HepG2 (cell line): ENCODE data around the gene GLTPD2. TPM values are rescaled to one million over a fixed set of nuclear protein-coding genes. Genes with fewer than 3 reads are reported as not detected.

ENCODE experiments used
- EED ChIP-seq: sonication (generic); formaldehyde crosslinking; IDR thresholded peaks from 2 replicates; pipeline ENCODE4 v1.5.0; 2020; ENCODE audit warnings: mild to moderate bottlenecking, missing genetic modification reagents
- KMT2A ChIP-seq: sonication (generic); formaldehyde crosslinking; IDR thresholded peaks from 2 replicates; pipeline ENCODE4 v1.4.0; 2020; ENCODE audit warnings: missing genetic modification reagents
- MXD3 ChIP-seq: IDR thresholded peaks from 2 replicates; pipeline ENCODE4 v1.6.1; 2016; ENCODE audit warnings: mild to moderate bottlenecking, missing biosample characterization, missing genetic modification reagents
- POLR2A ChIP-seq, 2 experiments: IDR thresholded peaks; 2 replicates each; pipeline ENCODE4 v1.6.1; 2011; ENCODE audit warnings: low read depth in 2 of 2, low read length in 2 of 2, mild to moderate bottlenecking in 1 of 2, moderate library complexity in 1 of 2; ENCODE audit not compliant: insufficient read depth in 1 of 2
- TFE3 ChIP-seq: IDR thresholded peaks from 2 replicates; pipeline ENCODE4 v1.6.1; 2016
- XRCC5 ChIP-seq: fragments of 200-400 bp; formaldehyde crosslinking; optimal IDR thresholded peaks from 2 replicates; pipeline ENCODE3; 2017; ENCODE audit warnings: mild to moderate bottlenecking, low read length
- ZBTB33 ChIP-seq: sonication (generic); formaldehyde crosslinking; IDR thresholded peaks from 2 replicates; pipeline ENCODE4 v1.4.0; 2020; ENCODE audit warnings: missing genetic modification reagents
- ZNF512 ChIP-seq: sonication (generic); formaldehyde crosslinking; IDR thresholded peaks from 2 replicates; pipeline ENCODE4 v1.4.0; 2020; ENCODE audit warnings: mild to moderate bottlenecking, missing genetic modification reagents
- ZNF557 ChIP-seq: sonication (generic); formaldehyde crosslinking; IDR thresholded peaks from 2 replicates; pipeline ENCODE4 v1.4.0; 2020; ENCODE audit warnings: missing genetic modification reagents
- ZNF777 ChIP-seq: sonication (generic); formaldehyde crosslinking; IDR thresholded peaks from 2 replicates; pipeline ENCODE4 v1.4.0; 2020; ENCODE audit warnings: missing genetic modification reagents
- polyA plus RNA-seq, 8 experiments: library from polyadenylated mRNA; depleted of rRNA in 3 of 8; stranded (reverse) in 7 of 8; unstranded in 1 of 8; fragments of >200 nt; fragmentation: Illumina TruSeq in 4 of 8; extraction: Trizol in 4 of 8; gene quantifications; 2 replicates each; pipeline versions ENCODE4 v1.2.1 to v1.2.3, GENCODE V29; 2011 to 2016; ENCODE audit warnings: low read depth in 4 of 8, missing spikeins in 1 of 8, mixed read lengths in 1 of 8; ENCODE audit not compliant: insufficient read depth in 1 of 8
- total RNA-seq, 5 experiments: library from RNA; depleted of rRNA; stranded (reverse); fragments of >200 nt; fragmentation: Illumina TruSeq; extraction: Trizol; gene quantifications; 2 replicates each; pipeline ENCODE4 v1.2.3, GENCODE V29; 2016; ENCODE audit warnings: low read depth in 1 of 5
- TF ChIP-seq, protein P1 (sequence below): sonication (generic); formaldehyde crosslinking; IDR thresholded peaks from 2 replicates; pipeline ENCODE4 v1.8.0; 2022; ENCODE audit warnings: missing genetic modification reagents, mild to moderate bottlenecking, moderate library complexity, borderline replicate concordance
- TF ChIP-seq, protein P2 (sequence below): sonication (generic); formaldehyde crosslinking; IDR thresholded peaks from 2 replicates; pipeline ENCODE4 v1.8.1; 2022; ENCODE audit warnings: low read depth, mild to moderate bottlenecking, missing genetic modification reagents
- TF ChIP-seq, protein P3 (sequence below): sonication (generic); formaldehyde crosslinking; conservative IDR thresholded peaks from 2 replicates; pipeline ENCODE4 v1.8.0; 2022; ENCODE audit warnings: missing genetic modification reagents

The GLTPD2 gene
- total and polyA plus RNA-seq, 2 of the 13 experiments (the other 11 are each of a cell fraction or from before 2014, with no cell fraction given), result 7.5 to 12.9 TPM

DNA sequence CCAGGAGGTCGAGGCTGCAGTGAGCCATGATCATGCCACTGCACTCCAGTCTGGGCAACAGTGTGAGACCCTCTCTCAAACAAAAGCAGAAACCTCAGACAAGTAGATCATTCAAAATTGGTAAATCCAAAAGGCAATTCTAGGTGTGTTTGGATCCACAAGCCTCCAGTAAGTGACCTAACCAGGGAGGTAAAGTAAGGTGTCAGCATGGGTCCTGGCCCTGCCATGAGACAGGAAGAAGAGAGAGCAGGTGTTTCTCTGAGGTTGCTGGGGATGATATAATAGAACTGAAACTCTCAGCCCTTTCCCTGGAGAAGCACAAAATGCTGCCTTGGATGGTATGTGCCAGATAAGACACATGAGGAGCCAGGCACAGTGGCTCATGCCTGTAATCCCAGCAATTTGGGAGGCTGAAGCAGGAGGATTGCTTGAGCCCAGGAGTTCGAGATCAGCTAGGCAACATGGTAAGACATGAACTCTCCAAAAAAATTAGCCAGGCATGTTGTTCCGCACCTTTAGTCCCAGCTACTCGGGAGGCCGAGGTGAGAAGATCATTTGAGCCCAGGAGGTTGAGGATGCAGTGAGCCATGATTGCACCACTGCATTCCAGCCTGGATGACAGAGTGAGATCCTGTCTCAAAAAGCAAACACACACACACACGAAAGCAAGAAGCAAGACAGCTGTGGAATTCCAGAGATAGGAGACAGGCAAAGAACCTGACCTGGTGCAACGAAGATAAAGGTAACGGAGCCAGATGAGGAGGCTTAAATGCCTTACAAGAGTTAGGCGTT, 10.6 kb upstream of the GLTPD2 start (continued):
- TF ChIP-seq, protein P1, sequence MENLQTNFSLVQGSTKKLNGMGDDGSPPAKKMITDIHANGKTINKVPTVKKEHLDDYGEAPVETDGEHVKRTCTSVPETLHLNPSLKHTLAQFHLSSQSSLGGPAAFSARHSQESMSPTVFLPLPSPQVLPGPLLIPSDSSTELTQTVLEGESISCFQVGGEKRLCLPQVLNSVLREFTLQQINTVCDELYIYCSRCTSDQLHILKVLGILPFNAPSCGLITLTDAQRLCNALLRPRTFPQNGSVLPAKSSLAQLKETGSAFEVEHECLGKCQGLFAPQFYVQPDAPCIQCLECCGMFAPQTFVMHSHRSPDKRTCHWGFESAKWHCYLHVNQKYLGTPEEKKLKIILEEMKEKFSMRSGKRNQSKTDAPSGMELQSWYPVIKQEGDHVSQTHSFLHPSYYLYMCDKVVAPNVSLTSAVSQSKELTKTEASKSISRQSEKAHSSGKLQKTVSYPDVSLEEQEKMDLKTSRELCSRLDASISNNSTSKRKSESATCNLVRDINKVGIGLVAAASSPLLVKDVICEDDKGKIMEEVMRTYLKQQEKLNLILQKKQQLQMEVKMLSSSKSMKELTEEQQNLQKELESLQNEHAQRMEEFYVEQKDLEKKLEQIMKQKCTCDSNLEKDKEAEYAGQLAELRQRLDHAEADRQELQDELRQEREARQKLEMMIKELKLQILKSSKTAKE (CRISPR knock-in tag), result peak; percentile 61; the same call in 1 of the 2 replicates
- peak; percentile 68; the same call in 1 of the 2 replicates for TF ChIP-seq ZBTB33 (CRISPR knock-in tag)
- TF ChIP-seq MXD3 (CRISPR knock-in tag), result no peak
- no peak for TF ChIP-seq ZNF512
- TF ChIP-seq KMT2A (CRISPR knock-in tag), result peak; percentile 73; the same call in 1 of the 2 replicates
- TF ChIP-seq TFE3 (CRISPR knock-in tag), result peak; percentile 42; the same call in 1 of the 2 replicates
- TF ChIP-seq XRCC5, result no peak
- TF ChIP-seq, protein P2, sequence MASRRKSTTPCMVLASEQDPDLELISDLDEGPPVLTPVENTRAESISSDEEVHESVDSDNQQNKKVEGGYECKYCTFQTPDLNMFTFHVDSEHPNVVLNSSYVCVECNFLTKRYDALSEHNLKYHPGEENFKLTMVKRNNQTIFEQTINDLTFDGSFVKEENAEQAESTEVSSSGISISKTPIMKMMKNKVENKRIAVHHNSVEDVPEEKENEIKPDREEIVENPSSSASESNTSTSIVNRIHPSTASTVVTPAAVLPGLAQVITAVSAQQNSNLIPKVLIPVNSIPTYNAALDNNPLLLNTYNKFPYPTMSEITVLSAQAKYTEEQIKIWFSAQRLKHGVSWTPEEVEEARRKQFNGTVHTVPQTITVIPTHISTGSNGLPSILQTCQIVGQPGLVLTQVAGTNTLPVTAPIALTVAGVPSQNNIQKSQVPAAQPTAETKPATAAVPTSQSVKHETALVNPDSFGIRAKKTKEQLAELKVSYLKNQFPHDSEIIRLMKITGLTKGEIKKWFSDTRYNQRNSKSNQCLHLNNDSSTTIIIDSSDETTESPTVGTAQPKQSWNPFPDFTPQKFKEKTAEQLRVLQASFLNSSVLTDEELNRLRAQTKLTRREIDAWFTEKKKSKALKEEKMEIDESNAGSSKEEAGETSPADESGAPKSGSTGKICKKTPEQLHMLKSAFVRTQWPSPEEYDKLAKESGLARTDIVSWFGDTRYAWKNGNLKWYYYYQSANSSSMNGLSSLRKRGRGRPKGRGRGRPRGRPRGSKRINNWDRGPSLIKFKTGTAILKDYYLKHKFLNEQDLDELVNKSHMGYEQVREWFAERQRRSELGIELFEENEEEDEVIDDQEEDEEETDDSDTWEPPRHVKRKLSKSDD (CRISPR knock-in tag), result no peak
- no peak for TF ChIP-seq ZNF777 (CRISPR knock-in tag)
- no peak for TF ChIP-seq EED (CRISPR knock-in tag)
- TF ChIP-seq ZNF557 (CRISPR knock-in tag), result 0 out of 2 replicates have a peak, but pooled peaks have one; percentile 59
- no peak; a peak in 1 of 4 replicates for TF ChIP-seq POLR2A (IDR thresholded peaks at IDR 0.05; ENCODE audit: insufficient read depth in 1 of 2, low read depth in 2 of 2, low read length in 2 of 2)
- TF ChIP-seq, protein P3, sequence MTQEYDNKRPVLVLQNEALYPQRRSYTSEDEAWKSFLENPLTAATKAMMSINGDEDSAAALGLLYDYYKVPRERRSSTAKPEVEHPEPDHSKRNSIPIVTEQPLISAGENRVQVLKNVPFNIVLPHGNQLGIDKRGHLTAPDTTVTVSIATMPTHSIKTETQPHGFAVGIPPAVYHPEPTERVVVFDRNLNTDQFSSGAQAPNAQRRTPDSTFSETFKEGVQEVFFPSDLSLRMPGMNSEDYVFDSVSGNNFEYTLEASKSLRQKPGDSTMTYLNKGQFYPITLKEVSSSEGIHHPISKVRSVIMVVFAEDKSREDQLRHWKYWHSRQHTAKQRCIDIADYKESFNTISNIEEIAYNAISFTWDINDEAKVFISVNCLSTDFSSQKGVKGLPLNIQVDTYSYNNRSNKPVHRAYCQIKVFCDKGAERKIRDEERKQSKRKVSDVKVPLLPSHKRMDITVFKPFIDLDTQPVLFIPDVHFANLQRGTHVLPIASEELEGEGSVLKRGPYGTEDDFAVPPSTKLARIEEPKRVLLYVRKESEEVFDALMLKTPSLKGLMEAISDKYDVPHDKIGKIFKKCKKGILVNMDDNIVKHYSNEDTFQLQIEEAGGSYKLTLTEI (CRISPR knock-in tag), result no peak
